ENCODE results near the gene BMF. TPM values are rescaled to one million over a fixed set of nuclear protein-coding genes. Genes with fewer than 3 reads are reported as not detected.

Gene BMF
- total and polyA plus RNA-seq, 12 donors = 1.3 to 12.8 (median 7.1) TPM

- H3K36me3 ChIP-seq (replicated peaks in 1 of 2) = no peaks in the 10 kb centered on the region
- peak in 2 of 7 donors; percentile 3 to 56 for DNase-seq
- 75 to 81% (median 79%) methylated on average over 8 of the region's 8 CpGs for WGBS, 4 donors
- H3K4me1 ChIP-seq (replicated peaks in 1 of 2) = peaks cover 39 to 88% of the 10 kb centered on the region in 2 donors
- H3K4me3 ChIP-seq = no peak overlapping the region
- TF ChIP-seq CTCF (IDR thresholded peaks at IDR 0.05) (no peak), POLR2A (IDR thresholded peaks at IDR 0.05) (no peak)
- H3K27me3 ChIP-seq = no peaks in the 10 kb centered on the region
- peak overlapping the region in 1 of 5 donors; percentile 30 for H3K27ac ChIP-seq
- intact Hi-C loops (cut with DNase I) = no loop called here
- H3K9me3 ChIP-seq (replicated peaks in 1 of 3) = no peaks in the 10 kb centered on the region
These were observed 12.4 kb downstream of the BMF start for GRCh38 chr15:40096094-40096891.

- Histone ChIP-seq H3K4me3 (no peak overlapping the region), H3K4me1 (replicated peaks in 1 of 2) (peaks cover 39 to 80% of the 10 kb centered on the region in 2 donors), H3K27me3 (no peaks in the 10 kb centered on the region), H3K27ac (peak overlapping the region in 2 of 5 donors; percentile 3 to 30), H3K9me3 (replicated peaks in 1 of 3) (no peaks in the 10 kb centered on the region), H3K36me3 (replicated peaks in 1 of 2) (peaks cover 0 to 3% of the 10 kb centered on the region in 2 donors)
- DNase-seq = peak in 1 of 7 donors; percentile 10
- TF ChIP-seq POLR2A (IDR thresholded peaks at IDR 0.05) = no peak
- WGBS, 4 donors = 63 to 81% (median 75%) methylated on average over 7 to 9 of the region's 9 CpGs
- intact Hi-C loops (cut with DNase I) = no loop called here
These were observed 13.1 kb downstream of the BMF start for GRCh38 chr15:40095371-40096093.

- peak in 1 of 7 donors; percentile 8 for DNase-seq
- intact Hi-C loops (cut with DNase I) = no loop called here
- Histone ChIP-seq H3K4me3 (no peak overlapping the region), H3K36me3 (replicated peaks in 1 of 2) (peaks cover 0 to 3% of the 10 kb centered on the region in 2 donors), H3K4me1 (replicated peaks in 1 of 2) (peaks cover 33 to 73% of the 10 kb centered on the region in 2 donors), H3K27ac (no peak overlapping the region), H3K9me3 (replicated peaks in 1 of 3) (no peaks in the 10 kb centered on the region), H3K27me3 (no peaks in the 10 kb centered on the region)
- 93 to 98% (median 94%) methylated on average over 3 to 4 of the region's 4 CpGs for WGBS, 4 donors
- TF ChIP-seq POLR2A (IDR thresholded peaks at IDR 0.05) (no peak), CTCF (IDR thresholded peaks at IDR 0.05) (no peak)
These were observed 14.5 kb downstream of the BMF start for GRCh38 chr15:40094156-40094555.

- intact Hi-C loops (cut with DNase I) = no loop called here
- Histone ChIP-seq H3K27me3 (no peaks in the 10 kb centered on the region), H3K27ac (peak overlapping the region in 3 of 5 donors; percentile 40 to 59 (median 41)), H3K9me3 (replicated peaks in 1 of 3) (no peaks in the 10 kb centered on the region), H3K4me1 (replicated peaks in 1 of 2) (peaks cover 24 to 68% of the 10 kb centered on the region in 2 donors), H3K36me3 (replicated peaks in 1 of 2) (peaks cover 0 to 3% of the 10 kb centered on the region in 2 donors), H3K4me3 (no peak overlapping the region)
- 49 to 72% (median 65%) methylated on average over 17 to 20 of the region's 20 CpGs for WGBS, 4 donors
- peak in 2 of 7 donors; percentile 41 to 63 for DNase-seq
- TF ChIP-seq CTCF (IDR thresholded peaks at IDR 0.05) (no peak), POLR2A (IDR thresholded peaks at IDR 0.05) (no peak)
These were observed 15.5 kb downstream of the BMF start for GRCh38 chr15:40092979-40093869.
